DMS53 treated with DMSO at 0.1 percent for 48 hours (cell line): ENCODE measurements around the gene AADACL4.

Experiments used
- DNase-seq: peaks from one replicate; lab custom pipeline; 2025; ENCODE audit not compliant: unreplicated experiment; lab: John Stamatoyannopoulos, UW

Gene AADACL4

GRCh38 chr1:12643785-12644184, at the start of gene AADACL4:
Gene AADACL4 (plus strand): TSS chr1:12644085. CDS start chr1:12644547, 462 bp downstream.
- DNase-seq = no peak

- DNase-seq = no peak
Measured at GRCh38 chr1:12594490-12594889, 49.4 kb upstream of the AADACL4 start.

- peak; percentile 58 for DNase-seq
Measured at GRCh38 chr1:12594966-12595756, 48.7 kb upstream of the AADACL4 start.

DNA sequence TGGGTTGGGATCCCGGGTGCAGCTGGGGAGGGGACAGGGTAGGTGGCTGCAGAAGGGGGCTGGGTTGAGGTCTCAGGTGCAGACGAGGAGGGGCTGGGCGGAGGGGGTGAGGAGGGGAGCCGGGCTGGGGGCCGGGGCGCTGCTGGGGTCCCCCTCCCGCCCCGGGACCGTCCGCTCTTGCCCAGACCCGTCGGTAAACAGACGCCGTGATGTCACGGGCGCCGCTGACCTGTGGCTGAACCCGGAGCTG, 48.2 kb upstream of the AADACL4 start:
- DNase-seq = no peak

GRCh38 chr1:12596007-12596821, 47.7 kb upstream of the AADACL4 start:
- peak; percentile 88 for DNase-seq

GRCh38 chr1:12597792-12598191, 46.1 kb upstream of the AADACL4 start:
- no peak for DNase-seq

- no peak for DNase-seq
Measured at GRCh38 chr1:12598974-12599373, 44.9 kb upstream of the AADACL4 start.

- DNase-seq = no peak
Measured at GRCh38 chr1:12599657-12600056, 44.2 kb upstream of the AADACL4 start.

DNA sequence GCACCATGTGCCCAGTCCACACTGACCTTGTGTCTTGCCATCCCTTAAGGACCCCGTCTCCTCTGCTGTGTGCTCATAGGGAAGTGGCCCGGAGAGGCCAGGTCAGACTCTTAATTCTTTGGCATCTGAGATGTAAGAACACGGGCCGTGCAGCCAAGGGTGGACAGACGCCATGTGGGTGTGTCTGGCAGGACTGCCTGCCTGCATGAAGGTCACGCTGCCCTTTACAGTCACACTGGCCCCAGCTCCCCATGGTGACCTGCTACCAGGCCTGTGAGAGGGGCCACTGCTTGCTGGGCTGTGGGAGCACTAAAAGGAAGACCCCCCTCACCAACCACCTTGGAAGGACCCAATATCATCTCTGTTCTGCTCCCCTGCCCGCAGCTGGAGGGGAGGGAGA, 43.5 kb upstream of the AADACL4 start:
- DNase-seq = no peak

DNA sequence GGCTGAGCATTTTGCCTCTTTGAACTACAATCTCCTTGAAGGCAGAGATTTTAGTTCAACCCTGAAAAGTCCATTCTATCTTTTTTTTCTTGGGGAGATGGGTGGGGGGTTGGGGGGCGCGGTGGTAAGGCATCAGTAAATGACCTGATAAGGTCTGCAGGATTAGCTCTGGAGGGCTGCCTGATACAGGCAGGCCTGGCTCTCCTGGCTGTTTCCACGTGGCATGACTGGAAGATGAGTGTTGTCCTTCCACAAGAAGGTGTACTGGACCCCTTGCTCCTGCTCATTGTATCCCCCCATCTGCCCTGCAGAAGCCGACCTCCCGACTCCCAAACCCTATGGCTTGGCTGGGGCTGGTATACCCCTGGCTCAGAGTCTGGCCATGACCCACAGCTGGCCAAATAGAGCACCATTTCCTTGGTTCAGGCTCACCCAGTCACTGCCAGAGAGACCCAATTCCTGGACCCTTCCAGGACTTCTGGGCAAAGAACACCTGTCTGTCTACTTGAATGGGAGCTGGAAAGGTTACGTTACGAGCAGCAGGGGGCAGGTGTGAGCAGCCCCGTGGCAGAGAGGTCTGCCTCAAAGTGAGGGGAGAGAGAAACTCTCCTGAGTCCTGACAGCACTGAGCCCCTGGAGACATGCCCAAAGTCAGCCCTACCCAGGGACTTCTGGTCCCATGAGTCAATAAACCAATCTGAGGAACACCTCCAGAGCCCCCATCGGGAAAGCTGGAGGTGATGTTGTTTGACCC, 42.8 kb upstream of the AADACL4 start:
- peak; percentile 7 for DNase-seq

GRCh38 chr1:12601700-12602658, 41.9 kb upstream of the AADACL4 start:
- no peak for DNase-seq

- no peak for DNase-seq
Measured at GRCh38 chr1:12602659-12603024, 41.2 kb upstream of the AADACL4 start.

GRCh38 chr1:12603224-12603623, 40.7 kb upstream of the AADACL4 start:
- no peak for DNase-seq

DNA sequence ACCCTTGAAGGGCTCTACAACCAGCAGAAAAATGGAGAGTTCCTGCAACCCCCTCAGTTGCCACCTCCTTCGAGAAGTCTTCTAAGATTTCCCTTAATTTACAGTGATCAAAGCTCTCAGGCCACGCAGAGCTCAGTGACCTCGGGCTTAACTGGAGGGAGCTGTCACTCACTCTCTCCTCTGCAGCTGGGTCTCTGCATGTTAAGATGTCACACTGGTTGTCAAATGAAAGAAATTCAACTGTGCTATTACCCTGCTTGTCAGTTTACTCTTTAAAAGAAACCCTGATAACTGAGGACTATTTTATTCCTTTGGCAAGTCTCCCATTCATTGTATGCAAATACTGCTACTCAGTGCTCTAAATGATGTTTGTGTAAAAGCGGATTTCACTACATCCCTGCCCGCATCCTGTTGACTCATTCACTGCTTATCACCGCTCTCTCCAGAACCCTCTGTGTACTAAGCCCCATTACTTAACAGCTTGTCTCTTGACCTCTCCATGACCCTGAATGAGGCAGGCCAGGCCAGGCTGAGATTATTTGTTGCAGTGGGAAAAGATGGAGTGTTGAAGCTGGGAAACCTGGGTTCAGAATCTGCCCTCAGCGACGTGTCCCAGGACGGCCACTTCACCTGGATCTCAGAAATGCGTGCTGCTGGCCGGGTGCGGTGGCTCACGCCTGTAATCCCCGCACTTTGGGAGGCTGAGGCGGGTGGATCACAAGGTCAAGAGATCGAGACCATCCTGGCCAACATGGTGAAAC, 39.6 kb upstream of the AADACL4 start:
- DNase-seq = peak; percentile 86

DNA sequence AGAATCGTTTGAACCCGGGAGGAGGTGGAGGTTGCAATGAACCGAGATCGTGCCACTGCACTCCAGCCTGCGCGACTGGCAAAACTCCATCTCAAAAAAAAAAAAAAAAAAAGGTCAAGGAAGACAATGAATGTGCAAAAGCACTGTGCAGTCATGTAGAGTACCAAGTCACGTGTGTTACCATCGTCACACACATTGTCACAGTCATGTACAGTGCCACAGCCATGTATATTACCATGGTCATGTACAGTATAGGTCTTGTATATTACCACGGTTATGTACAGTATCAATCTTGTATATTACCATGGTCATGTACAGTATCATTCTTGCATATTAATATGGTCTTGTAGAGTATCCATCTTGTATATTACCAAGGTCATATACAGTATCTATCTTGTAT, 38.9 kb upstream of the AADACL4 start:
- no peak for DNase-seq

DNA sequence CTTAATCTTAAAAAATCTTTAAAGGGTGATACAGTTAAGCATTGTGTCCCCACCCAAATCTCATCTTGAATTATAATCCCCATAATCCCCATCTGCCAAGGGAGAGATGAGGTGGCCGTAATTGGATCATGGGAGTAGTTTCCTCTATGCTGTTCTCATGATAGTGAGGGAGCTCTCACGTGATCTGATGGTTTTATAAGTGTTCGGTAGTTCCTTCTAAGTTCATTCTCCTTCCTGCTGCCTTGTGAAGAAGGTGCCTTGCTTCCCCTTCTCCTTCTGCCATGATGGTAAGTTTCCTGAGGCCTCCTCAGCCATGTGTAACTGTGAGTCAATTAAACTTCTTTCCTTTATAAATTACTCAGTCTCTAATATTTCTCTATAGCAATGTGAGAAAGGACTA, 36.6 kb upstream of the AADACL4 start:
- no peak for DNase-seq

DNA sequence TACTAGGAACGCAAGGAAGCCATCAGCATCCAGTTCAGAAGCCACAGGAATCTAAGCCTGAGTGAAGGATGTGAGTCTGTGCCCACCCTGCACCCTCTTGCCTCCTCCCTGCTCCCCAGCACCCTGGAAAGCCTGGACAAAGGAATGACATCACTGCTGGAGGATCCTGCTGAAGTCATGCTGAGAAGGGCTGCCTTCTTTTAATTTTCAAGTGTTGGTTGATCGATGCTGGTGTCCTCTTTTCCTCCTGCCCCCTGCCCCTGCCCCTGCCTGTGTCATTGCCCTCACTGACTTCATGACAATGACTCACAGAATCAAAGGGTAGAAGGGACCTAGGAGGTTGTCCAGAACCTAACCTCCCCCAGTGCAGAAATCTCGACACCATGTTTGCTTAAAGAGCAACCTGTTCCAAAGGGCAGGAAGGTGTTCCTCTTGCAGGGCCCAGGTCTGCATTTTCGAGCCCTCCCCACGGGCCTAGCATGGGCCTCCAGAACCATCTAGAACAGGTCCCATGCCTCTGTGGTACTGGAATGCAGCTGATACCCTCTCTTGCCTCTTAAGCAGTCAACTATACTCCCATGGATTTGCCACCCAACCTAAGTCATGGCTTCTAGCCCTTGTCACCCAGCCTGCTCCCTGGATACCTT, 35.5 kb upstream of the AADACL4 start:
- DNase-seq = no peak

GRCh38 chr1:12609469-12610003, 34.3 kb upstream of the AADACL4 start:
- DNase-seq = no peak

GRCh38 chr1:12610305-12610935, 33.5 kb upstream of the AADACL4 start:
- no peak for DNase-seq
